Activated CD4-positive, alpha-beta T cell treated with anti-CD3 and anti-CD28 coated beads, Interleukin-2, amount 50 U/mL, for 24 hours (primary cell): ENCODE data around the gene HAND2.

Source experiments
- DNase-seq, 2 donors: peaks; one replicate each; pipeline ENCODE4 v3.0.0-alpha.2; 2020; ENCODE audit warnings: low read depth in 1 of 2, low spot score in 1 of 2

The HAND2 gene

GRCh38 chr4:173478913-173479283 lies 51.1 kb downstream of the HAND2 start:
- DNase-seq = no peak

- no peak for DNase-seq
Observed at GRCh38 chr4:173478201-173478912, 51.7 kb downstream of the HAND2 start.

- DNase-seq = no peak
Observed at GRCh38 chr4:173477016-173477415, 53.0 kb downstream of the HAND2 start.
